ENCODE measurements around the gene ANKRD31. TPM values are rescaled to one million over a fixed set of nuclear protein-coding genes. Genes with fewer than 3 reads are reported as not detected.
"Not testable (repeated sequence)": the region's sequence is repeated elsewhere in the genome, so short reads cannot be mapped to it uniquely, and the experiment has no call there.

ANKRD31 gene
- total and polyA plus RNA-seq, 8 donors = 0.09 to 0.75 (median 0.45) TPM

DNA sequence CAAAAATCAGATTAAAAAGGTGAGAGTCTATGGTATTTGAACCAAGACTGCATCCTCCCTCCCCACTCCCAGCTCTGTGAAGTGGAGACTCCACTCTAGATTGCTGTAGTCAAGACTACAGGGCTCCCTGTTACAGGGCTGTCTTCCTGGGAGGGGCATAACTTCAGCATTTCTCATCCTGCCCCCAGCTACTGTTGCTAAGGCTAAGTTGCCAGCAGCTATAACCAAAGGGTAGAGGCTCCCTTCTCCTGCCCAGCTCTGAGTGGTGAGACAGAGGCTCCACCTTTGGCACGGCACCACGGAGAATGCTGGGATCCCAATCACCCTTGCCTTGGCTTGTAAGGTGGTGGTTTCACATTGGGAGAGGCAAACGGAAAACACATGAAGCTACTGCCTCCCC is 145.1 kb downstream of the ANKRD31 start:
- Histone ChIP-seq H3K36me3 (no peaks in the 10 kb centered on the region), H3K27me3 (no peaks in the 10 kb centered on the region), H3K4me3 (no peak overlapping the region), H3K27ac (no peak overlapping the region), H3K4me1 (no peaks in the 10 kb centered on the region), H3K9me3 (no peaks in the 10 kb centered on the region)
- ATAC-seq (no peak), DNase-seq (no peak)
- TF ChIP-seq, protein P1, sequence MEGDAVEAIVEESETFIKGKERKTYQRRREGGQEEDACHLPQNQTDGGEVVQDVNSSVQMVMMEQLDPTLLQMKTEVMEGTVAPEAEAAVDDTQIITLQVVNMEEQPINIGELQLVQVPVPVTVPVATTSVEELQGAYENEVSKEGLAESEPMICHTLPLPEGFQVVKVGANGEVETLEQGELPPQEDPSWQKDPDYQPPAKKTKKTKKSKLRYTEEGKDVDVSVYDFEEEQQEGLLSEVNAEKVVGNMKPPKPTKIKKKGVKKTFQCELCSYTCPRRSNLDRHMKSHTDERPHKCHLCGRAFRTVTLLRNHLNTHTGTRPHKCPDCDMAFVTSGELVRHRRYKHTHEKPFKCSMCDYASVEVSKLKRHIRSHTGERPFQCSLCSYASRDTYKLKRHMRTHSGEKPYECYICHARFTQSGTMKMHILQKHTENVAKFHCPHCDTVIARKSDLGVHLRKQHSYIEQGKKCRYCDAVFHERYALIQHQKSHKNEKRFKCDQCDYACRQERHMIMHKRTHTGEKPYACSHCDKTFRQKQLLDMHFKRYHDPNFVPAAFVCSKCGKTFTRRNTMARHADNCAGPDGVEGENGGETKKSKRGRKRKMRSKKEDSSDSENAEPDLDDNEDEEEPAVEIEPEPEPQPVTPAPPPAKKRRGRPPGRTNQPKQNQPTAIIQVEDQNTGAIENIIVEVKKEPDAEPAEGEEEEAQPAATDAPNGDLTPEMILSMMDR (IDR thresholded peaks at IDR 0.05) = no peak
- intact Hi-C loops (cut with DNase I) = no loop called here

DNA sequence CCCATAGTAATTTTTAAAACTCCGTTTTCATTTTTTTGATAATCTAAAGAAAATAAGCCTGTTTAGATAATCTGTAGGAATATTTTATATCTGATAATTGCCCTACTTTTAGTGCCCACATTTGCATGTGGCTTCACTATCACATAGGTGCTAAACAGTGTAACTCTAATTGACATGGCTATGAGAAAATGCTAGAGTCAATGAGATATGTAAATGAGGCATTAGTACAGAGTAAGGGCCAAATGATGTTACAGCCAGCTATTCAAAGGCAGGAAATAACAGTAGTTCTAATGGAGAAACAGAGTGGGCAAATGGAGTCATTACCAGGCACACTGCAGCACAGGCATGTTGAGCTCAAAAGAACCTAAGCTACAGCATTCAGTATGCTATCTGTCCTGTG is 147.0 kb downstream of the ANKRD31 start:
- Histone ChIP-seq H3K9me3 (no peaks in the 10 kb centered on the region), H3K27ac (no peak overlapping the region), H3K4me1 (no peaks in the 10 kb centered on the region), H3K4me3 (no peak overlapping the region), H3K27me3 (no peaks in the 10 kb centered on the region), H3K36me3 (no peaks in the 10 kb centered on the region)
- TF ChIP-seq, protein P1 (IDR thresholded peaks at IDR 0.05) = no peak
- no peak for ATAC-seq
- intact Hi-C loops (cut with DNase I) = no loop called here
- no peak for DNase-seq

DNA sequence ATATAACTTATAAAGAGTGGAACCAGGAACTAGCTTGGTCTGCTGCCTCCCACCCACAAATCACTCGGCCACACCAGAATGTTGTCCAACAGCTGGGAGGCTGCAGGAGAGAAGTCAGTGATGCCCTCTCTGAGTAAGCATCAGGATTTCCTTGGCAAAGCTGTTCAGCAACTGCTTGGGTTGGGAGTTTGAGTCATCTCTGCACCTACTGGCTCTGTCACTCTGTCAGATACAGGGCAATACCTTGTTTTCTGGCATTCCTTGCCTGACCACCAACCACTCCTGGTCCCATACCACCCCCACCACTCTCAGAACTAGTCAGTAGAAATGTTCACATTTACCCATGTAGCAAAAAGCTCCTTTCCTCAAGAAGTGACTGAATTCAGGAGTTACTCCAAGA is 147.5 kb downstream of the ANKRD31 start:
- DNase-seq = no peak
- no peak overlapping the region for H3K4me3 ChIP-seq
- TF ChIP-seq, protein P1 (IDR thresholded peaks at IDR 0.05) = no peak
- H3K27ac ChIP-seq = no peak overlapping the region
- intact Hi-C loops (cut with DNase I) = no loop called here
- no peaks in the 10 kb centered on the region for H3K27me3 ChIP-seq
- H3K4me1 ChIP-seq = no peaks in the 10 kb centered on the region
- no peaks in the 10 kb centered on the region for H3K36me3 ChIP-seq
- no peaks in the 10 kb centered on the region for H3K9me3 ChIP-seq
- ATAC-seq = no peak

DNA sequence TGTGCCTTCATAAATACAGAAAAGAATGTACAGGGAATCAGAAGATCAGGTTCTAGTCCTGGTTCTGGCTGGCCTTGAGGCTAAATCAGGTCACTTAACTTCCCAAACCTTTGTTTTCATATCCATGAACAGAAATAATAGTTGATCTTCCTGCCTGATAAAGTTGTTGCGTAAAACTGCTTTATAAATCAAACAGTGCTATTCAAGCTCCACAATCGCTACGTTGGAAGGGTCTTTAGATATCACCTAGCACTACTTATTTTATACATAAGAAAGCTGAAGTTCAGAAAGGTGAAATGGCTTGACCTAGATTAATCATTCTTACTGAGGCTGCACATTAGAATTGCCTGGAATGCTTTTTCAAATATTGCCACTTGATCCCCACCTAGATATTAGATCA is 148.0 kb downstream of the ANKRD31 start:
- TF ChIP-seq, protein P1 (IDR thresholded peaks at IDR 0.05) = no peak
- no peak for ATAC-seq
- DNase-seq = no peak
- intact Hi-C loops (cut with DNase I) = no loop called here
- no peaks in the 10 kb centered on the region for H3K36me3 ChIP-seq
- no peaks in the 10 kb centered on the region for H3K9me3 ChIP-seq
- no peaks in the 10 kb centered on the region for H3K27me3 ChIP-seq
- no peaks in the 10 kb centered on the region for H3K4me1 ChIP-seq
- no peak overlapping the region for H3K27ac ChIP-seq
- H3K4me3 ChIP-seq = no peak overlapping the region

DNA sequence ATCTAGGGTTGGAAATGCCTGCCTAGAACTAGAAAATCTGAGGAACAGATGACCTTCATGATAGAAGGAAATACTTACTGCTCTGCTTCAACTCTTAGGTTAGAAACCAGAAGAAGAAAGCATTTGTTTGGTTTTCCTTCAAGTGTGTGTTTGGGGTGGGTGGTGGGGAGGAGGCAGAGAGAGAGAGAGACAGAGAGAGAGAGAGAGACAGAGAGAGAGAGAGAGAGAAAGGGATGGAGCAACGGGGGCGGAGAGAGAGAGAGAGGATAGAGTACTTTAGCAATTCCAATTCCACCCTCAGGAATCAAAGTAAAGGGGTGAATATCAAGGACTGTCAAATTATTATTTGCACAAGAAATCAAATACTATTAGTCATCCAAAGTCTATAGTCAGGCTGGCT is 155.2 kb downstream of the ANKRD31 start:
- Histone ChIP-seq H3K9me3 (no peaks in the 10 kb centered on the region), H3K27me3 (no peaks in the 10 kb centered on the region), H3K36me3 (no peaks in the 10 kb centered on the region), H3K27ac (no peak overlapping the region), H3K4me3 (no peak overlapping the region), H3K4me1 (no peaks in the 10 kb centered on the region)
- ATAC-seq (peak; percentile 15), DNase-seq (no peak)
- intact Hi-C loops (cut with DNase I) = no loop called here
- TF ChIP-seq, protein P1 (IDR thresholded peaks at IDR 0.05) = no peak

DNA sequence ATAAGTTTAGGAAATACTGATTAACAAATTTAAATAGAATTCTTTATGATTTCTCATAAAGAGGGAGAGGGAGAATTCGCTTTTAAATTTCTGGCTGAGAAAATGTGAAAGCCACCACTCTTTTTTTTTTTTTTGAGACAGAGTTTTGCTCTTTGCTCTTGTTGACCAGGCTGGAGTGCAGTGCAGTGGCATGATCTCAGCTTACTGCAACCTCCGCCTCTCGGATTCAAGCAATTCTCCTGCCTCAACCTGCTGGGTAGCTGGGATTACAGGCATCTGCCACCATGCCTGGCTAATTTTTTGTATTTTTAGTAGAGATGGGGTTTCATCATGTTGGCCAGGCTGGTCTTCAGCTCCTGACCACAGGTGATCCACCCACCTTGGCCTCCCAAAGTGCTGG is 157.3 kb downstream of the ANKRD31 start:
- H3K4me1 ChIP-seq; DNase-seq; H3K27ac ChIP-seq; H3K27me3 ChIP-seq; intact Hi-C loops (cut with DNase I); H3K9me3 ChIP-seq; H3K36me3 ChIP-seq; ATAC-seq; H3K4me3 ChIP-seq: not testable (repeated sequence)
